Measurements from ENCODE around the gene SLC25A14. TPM values are rescaled to one million over a fixed set of nuclear protein-coding genes. Genes with fewer than 3 reads are reported as not detected.

SLC25A14 gene
- total RNA-seq, 3 donors from 2014 or later: 8.3 to 12.9 (median 12.7) TPM

DNA sequence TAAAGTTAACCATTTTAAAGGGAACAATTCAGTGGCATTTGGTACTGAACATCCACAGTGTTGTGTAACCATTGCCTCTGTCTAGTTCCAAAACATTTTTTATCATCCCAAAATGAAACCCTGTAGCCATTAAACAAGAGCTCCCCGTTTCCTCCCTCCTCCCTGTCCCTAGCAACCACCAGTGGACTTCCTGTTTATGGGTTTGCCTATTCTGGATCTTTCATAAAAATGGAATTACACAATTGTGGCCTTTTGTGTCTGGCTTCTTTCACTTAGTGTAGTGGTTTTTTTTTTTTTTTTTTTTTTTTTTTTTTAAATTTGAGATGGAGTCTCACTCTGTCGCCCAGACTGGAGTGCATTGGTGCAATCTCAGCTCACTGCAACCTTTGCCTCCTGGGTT, 73.7 kb downstream of the SLC25A14 start:
- no peak for DNase-seq
- no peak for ATAC-seq
- Histone ChIP-seq H3K4me1 (ENCODE audit: low read depth) (no peaks in the 10 kb centered on the region), H3K36me3 (ENCODE audit: low read depth) (no peaks in the 10 kb centered on the region), H3K9me3 (no peaks in the 10 kb centered on the region), H3K4me3 (no peak overlapping the region)
- intact Hi-C loops (cut with DNase I, micrococcal nuclease): no loop called here
- TF ChIP-seq, protein P1, sequence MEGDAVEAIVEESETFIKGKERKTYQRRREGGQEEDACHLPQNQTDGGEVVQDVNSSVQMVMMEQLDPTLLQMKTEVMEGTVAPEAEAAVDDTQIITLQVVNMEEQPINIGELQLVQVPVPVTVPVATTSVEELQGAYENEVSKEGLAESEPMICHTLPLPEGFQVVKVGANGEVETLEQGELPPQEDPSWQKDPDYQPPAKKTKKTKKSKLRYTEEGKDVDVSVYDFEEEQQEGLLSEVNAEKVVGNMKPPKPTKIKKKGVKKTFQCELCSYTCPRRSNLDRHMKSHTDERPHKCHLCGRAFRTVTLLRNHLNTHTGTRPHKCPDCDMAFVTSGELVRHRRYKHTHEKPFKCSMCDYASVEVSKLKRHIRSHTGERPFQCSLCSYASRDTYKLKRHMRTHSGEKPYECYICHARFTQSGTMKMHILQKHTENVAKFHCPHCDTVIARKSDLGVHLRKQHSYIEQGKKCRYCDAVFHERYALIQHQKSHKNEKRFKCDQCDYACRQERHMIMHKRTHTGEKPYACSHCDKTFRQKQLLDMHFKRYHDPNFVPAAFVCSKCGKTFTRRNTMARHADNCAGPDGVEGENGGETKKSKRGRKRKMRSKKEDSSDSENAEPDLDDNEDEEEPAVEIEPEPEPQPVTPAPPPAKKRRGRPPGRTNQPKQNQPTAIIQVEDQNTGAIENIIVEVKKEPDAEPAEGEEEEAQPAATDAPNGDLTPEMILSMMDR (IDR thresholded peaks at IDR 0.05): no peak

DNA sequence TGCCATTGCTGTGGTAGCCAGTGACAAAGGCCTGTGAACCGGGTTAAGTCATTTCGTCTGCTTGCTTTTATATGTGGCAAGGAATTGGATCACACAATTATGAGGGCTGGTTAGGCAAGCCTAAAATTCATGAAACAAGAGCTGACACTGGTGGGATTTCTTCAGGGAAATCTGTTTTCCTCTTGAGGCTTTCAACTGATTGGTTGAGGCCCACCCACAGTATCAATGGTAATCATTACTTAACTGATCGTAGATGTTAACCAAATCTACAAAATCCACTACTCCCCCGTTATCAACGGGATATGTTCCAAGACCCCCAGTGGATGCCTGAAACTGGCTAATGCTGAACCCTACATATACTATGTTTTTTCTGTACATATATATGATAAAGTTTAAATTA, 75.1 kb downstream of the SLC25A14 start:
- ATAC-seq: no peak

GRCh38 chrX:130415201-130415600, 75.5 kb downstream of the SLC25A14 start:
- TF ChIP-seq, protein P1 (IDR thresholded peaks at IDR 0.05): no peak
- H3K4me3 ChIP-seq: no peak overlapping the region
- ATAC-seq (no peak), DNase-seq (no peak)
- intact Hi-C loops (cut with DNase I, micrococcal nuclease): no loop called here
- no peaks in the 10 kb centered on the region for H3K9me3 ChIP-seq
- no peaks in the 10 kb centered on the region for H3K4me1 ChIP-seq (ENCODE audit: low read depth)
- no peaks in the 10 kb centered on the region for H3K36me3 ChIP-seq (ENCODE audit: low read depth)

More for the DNA sequence above, 75.1 kb downstream of the SLC25A14 start:
- intact Hi-C loops (cut with DNase I, micrococcal nuclease): no loop called here
- no peak overlapping the region for H3K4me3 ChIP-seq
- no peaks in the 10 kb centered on the region for H3K4me1 ChIP-seq (ENCODE audit: low read depth)
- TF ChIP-seq, protein P1 (IDR thresholded peaks at IDR 0.05): no peak
- DNase-seq: no peak
- no peaks in the 10 kb centered on the region for H3K36me3 ChIP-seq (ENCODE audit: low read depth)
- no peaks in the 10 kb centered on the region for H3K9me3 ChIP-seq

DNA sequence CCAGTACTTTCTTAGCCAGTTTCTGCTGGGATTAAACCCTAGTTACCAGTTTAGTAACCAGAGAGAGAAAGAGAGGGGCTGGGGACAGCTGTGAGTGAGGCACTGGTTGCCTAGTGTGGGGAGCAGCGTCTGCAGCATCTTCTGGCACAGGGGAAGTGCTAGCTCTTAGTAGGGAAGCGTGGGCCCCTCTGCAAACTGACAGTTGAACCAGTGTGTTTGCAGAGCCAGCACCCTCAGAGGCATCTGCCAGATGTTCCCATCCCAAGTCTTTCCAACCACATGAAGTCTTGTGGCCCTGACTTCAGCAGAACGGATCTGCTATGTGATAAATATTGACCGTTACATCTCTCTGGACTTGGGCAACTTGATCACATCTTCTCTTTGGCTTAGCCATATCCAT, 77.1 kb downstream of the SLC25A14 start:
- intact Hi-C loops (cut with DNase I, micrococcal nuclease): no loop called here
- no peak for ATAC-seq
- TF ChIP-seq, protein P1 (IDR thresholded peaks at IDR 0.05): no peak

GRCh38 chrX:130418066-130418465, 78.3 kb downstream of the SLC25A14 start:
- DNase-seq: no peak
- Histone ChIP-seq H3K36me3 (ENCODE audit: low read depth) (no peaks in the 10 kb centered on the region), H3K4me3 (no peak overlapping the region), H3K4me1 (ENCODE audit: low read depth) (no peaks in the 10 kb centered on the region), H3K9me3 (no peaks in the 10 kb centered on the region)
- intact Hi-C loops (cut with DNase I, micrococcal nuclease): no loop called here
- no peak for ATAC-seq
- TF ChIP-seq, protein P1 (IDR thresholded peaks at IDR 0.05): no peak

More for the DNA sequence above, 77.1 kb downstream of the SLC25A14 start:
- DNase-seq: no peak
- Histone ChIP-seq H3K36me3 (ENCODE audit: low read depth) (no peaks in the 10 kb centered on the region), H3K9me3 (no peaks in the 10 kb centered on the region), H3K4me3 (no peak overlapping the region), H3K4me1 (ENCODE audit: low read depth) (no peaks in the 10 kb centered on the region)

- intact Hi-C loops (cut with DNase I, micrococcal nuclease): no loop called here
- TF ChIP-seq, protein P1 (IDR thresholded peaks at IDR 0.05): no peak
- no peak for ATAC-seq
Measured at GRCh38 chrX:130418740-130419139, 79.0 kb downstream of the SLC25A14 start.

More at GRCh38 chrX:130418740-130419139, 79.0 kb downstream of the SLC25A14 start:
- no peaks in the 10 kb centered on the region for H3K9me3 ChIP-seq
- H3K4me3 ChIP-seq: no peak overlapping the region
- no peaks in the 10 kb centered on the region for H3K36me3 ChIP-seq (ENCODE audit: low read depth)
- H3K4me1 ChIP-seq (ENCODE audit: low read depth): no peaks in the 10 kb centered on the region
- no peak for DNase-seq
